Measurements from ENCODE around the gene LBR.

DNA sequence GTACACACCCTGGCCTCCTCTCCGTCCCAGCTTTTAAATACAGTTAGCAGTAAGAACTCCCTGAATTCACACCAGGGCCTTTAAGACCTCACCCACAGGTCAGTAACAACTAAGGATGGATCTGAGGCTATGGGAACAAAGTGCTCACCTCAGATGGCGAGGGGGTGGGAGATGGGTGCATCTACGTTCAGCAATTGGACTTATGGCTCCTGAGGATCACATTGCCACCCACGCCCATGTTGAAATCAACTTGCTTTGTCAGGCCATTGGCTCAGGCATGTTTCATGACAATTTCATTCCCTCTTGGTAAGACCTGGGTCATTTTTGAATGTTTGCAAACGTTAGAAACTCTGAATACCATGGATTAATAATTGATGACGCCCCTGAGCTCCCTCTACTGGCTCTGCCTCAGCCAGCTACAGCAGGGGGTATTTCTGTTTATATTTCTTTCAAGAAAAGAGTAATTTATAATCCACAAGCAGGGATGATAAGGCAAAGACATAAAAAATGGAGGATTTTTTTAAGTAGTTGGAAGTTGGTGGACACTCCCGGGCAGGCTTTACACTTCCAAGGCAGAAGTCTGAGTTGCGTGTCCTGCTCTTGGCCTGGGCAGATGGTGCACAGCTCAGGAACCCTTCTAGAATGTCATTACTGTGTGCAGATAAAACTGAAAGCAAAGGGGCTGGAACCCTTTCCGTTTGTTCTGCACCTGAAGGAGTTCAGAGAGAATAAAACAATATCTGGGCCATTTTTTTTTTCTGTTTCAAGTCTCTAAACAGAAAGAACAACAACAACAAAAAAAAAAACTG, 13.7 kb upstream of the LBR start:
- TF ChIP-seq, protein P1, sequence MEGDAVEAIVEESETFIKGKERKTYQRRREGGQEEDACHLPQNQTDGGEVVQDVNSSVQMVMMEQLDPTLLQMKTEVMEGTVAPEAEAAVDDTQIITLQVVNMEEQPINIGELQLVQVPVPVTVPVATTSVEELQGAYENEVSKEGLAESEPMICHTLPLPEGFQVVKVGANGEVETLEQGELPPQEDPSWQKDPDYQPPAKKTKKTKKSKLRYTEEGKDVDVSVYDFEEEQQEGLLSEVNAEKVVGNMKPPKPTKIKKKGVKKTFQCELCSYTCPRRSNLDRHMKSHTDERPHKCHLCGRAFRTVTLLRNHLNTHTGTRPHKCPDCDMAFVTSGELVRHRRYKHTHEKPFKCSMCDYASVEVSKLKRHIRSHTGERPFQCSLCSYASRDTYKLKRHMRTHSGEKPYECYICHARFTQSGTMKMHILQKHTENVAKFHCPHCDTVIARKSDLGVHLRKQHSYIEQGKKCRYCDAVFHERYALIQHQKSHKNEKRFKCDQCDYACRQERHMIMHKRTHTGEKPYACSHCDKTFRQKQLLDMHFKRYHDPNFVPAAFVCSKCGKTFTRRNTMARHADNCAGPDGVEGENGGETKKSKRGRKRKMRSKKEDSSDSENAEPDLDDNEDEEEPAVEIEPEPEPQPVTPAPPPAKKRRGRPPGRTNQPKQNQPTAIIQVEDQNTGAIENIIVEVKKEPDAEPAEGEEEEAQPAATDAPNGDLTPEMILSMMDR (conservative IDR thresholded peaks at IDR 0.05): no peak
- no peak for TF ChIP-seq ZFX (IDR thresholded peaks at IDR 0.05)

All from C4-2B (cell line).